Upper lobe of left lung (tissue), 4 donors: Measurements from ENCODE around the gene TCERG1L.

Experiments
- EP300 ChIP-seq, 4 donors: sonication (generic); formaldehyde crosslinking; IDR thresholded peaks; one replicate each; pipeline ENCODE4 v1.5.1; 2017; ENCODE audit warnings: antibody characterized with exemption in 4 of 4, control low read depth in 2 of 4
- POLR2A ChIP-seq, 4 donors: fragments of 450-650 bp; IDR thresholded peaks; one replicate each; pipeline ENCODE4 v1.5.1; 2016 to 2017; ENCODE audit warnings: antibody characterized with exemption in 4 of 4, mild to moderate bottlenecking in 2 of 4
- POLR2AphosphoS5 ChIP-seq, 2 donors: sonication (generic); formaldehyde crosslinking; IDR thresholded peaks; one replicate each; pipeline ENCODE4 v1.5.1; 2017; ENCODE audit warnings: antibody characterized with exemption in 2 of 2
- TF ChIP-seq, protein P1 (sequence below), 6 experiments: fragments of 450-650 bp in 4 of 6; fragments of 200-600 bp in 2 of 6; sonication (generic) in 2 of 6; IDR thresholded peaks; one replicate each; pipeline ENCODE4 v1.5.1; 2016 to 2019; ENCODE audit warnings: antibody characterized with exemption in 6 of 6

DNA sequence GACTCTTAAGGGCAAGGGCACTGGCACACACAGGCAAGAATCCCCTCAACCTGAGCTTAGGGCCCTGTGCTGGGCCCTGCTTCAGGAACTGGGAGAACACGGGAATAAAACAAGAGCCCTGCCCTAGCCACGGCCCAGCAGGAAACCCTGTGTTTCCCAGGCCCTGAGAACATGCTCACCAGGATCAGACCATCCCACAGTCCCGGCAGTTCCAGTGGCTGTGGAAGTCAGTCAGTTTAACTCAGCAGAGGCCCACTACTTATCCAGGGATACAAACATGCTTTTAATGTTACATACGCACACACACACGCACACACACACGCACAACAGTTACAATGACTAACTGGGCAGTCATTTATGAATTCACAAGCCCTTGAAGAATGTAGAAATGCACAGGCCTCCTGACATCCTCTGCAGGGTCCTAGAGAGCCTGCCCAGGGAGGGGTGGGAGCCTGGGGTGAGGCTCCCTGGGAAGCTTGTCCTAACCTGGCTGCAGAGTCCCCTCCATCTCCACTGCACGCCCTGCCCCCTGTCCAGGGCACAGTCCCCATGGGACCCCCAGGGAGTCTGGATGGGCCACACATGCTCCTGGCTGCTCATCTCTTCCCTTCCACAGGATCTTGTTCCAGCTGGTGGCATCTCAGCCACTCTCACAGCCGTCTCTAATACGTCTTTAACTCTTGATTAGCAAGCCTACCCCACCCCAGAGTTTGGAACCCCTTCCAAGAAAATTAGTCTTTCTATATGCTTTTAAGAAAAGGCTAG is 97.6 kb downstream of the TCERG1L start:
- no peak for TF ChIP-seq POLR2AphosphoS5 (IDR thresholded peaks at IDR 0.05)
- TF ChIP-seq, protein P1, sequence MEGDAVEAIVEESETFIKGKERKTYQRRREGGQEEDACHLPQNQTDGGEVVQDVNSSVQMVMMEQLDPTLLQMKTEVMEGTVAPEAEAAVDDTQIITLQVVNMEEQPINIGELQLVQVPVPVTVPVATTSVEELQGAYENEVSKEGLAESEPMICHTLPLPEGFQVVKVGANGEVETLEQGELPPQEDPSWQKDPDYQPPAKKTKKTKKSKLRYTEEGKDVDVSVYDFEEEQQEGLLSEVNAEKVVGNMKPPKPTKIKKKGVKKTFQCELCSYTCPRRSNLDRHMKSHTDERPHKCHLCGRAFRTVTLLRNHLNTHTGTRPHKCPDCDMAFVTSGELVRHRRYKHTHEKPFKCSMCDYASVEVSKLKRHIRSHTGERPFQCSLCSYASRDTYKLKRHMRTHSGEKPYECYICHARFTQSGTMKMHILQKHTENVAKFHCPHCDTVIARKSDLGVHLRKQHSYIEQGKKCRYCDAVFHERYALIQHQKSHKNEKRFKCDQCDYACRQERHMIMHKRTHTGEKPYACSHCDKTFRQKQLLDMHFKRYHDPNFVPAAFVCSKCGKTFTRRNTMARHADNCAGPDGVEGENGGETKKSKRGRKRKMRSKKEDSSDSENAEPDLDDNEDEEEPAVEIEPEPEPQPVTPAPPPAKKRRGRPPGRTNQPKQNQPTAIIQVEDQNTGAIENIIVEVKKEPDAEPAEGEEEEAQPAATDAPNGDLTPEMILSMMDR (IDR thresholded peaks at IDR 0.05), result no peak
- no peak for TF ChIP-seq POLR2A (IDR thresholded peaks at IDR 0.05)
- TF ChIP-seq EP300 (IDR thresholded peaks at IDR 0.05), result no peak
